Activated gamma-delta T cell (primary cell): ENCODE data around the gene EHD4.
A peak's percentile ranks its signal among the peaks of the same experiment; 100 is the strongest.

ENCODE experiments used
- DNase-seq: peaks from one replicate; lab custom pipeline; 2025; lab: John Stamatoyannopoulos, UW

EHD4 gene

GRCh38 chr15:41994772-41995475 is 22.6 kb upstream of the EHD4 start:
- DNase-seq, result no peak

DNA sequence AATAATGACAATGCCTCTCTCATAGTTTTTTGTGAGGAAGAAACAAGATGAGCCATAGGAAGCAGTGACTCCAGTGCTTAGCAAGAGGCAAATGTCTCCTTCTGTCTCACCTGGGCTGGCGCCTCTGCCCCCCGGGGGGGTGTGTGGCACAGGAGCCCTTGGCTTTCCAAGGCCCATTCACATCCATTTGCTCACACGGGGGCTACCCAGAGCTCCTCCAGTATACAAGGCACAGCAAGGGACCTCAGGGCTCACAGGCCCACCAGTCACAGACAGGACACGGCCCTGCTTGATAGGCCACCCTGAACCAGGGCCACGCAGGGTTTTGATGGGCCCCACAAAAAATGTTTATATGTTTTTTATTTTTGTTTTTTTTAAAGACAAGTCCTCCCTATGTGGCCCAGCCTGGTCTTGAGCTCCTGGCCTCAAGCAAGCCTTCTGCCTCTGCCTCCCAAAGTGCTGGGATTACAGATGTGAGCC is 21.9 kb upstream of the EHD4 start:
- DNase-seq, result no peak

DNA sequence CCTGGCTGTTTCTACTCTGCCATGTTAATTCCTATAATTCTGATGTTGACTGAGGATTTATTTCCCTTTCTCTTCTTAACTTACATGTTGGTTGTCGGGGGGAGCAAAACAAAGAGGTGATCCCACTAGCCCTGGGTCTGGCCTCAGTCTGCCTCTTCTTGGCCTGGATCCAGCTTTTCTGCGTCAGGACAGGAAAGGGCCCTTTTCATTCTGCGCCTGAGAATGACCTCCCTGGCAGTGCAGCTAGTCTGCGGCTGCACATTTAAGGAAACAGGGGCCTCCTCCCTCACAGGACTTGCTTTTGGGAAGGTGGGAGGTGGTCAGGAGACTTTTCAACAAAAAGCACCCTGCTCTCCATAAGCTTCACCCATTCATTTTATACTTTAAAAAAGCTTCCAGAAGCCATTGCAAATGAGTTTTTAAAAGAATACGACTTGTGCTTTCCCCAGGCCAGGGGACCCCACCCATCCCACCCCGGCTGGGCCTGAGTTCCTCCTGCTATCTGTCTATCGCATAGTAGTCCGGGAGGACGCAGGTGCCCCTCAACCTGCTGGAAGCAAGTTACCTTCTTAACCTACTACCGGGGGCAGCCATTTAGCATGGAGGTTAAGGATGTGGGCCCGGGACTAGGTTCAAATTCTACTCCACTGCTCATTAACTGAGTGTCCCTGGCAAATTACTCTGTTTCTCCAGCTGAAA is 21.3 kb upstream of the EHD4 start:
- no peak for DNase-seq

DNA sequence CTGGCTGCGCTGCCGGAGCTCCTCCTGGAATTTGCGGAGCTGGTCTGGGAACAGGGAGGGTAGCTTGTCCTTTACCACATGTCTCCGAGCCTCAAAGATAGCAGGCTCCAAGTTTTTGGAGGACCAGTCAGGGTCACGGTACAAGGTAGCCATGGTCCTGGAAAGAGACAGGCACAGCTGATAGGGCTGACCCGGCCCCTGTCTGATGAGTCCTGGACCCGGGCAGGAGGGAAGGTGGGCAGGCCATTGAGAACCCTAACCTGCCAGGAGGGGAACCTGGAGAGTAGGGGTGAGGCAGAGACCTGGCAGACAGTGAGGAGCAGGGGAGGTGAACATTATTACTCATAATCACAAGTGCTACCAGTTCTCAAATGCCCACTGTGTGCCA is 20.4 kb upstream of the EHD4 start:
- no peak for DNase-seq

DNA sequence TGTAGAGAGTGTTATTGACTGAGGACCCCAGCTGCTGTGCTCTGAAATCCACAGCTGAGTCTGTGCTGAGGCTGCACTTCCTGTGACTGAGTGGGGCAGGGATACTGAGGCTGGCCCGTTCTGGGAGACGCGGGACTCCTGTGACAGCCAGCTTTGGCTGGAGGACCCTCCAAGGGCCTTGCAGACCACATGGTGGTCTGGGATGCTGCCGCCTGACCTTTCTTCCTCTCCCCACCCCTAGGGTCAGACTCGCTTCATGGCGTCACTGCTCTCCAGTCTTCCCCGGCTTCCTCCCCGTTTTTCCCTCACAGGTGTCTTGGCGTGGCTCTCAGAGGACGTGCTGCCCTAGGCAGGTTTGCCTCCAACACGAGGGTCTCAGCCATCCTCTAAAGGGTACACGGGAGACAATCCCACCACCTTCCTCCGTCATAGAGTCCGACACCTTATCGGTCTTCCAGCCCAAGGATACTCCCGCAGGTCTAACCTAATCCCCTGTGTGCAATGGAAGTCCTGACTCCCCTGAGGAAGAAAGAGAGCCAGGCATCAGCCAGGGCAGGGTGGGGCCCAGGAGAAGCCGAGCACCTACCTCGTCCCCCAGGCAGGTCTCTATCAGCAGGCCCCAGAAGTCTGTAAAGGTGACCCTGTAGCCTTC is 19.9 kb upstream of the EHD4 start:
- no peak for DNase-seq

- no peak for DNase-seq
Observed at GRCh38 chr15:41990691-41991090, 18.3 kb upstream of the EHD4 start.

GRCh38 chr15:41990243-41990605 is 17.9 kb upstream of the EHD4 start:
- no peak for DNase-seq

GRCh38 chr15:41989573-41990242 is 17.4 kb upstream of the EHD4 start:
- DNase-seq, result peak; percentile 26

GRCh38 chr15:41988896-41989572 is 16.7 kb upstream of the EHD4 start:
- no peak for DNase-seq

GRCh38 chr15:41987925-41988275 is 15.5 kb upstream of the EHD4 start:
- no peak for DNase-seq

GRCh38 chr15:41987246-41987924 is 15.0 kb upstream of the EHD4 start:
- DNase-seq, result no peak

GRCh38 chr15:41985236-41986160 is 13.1 kb upstream of the EHD4 start:
- DNase-seq, result no peak

DNA sequence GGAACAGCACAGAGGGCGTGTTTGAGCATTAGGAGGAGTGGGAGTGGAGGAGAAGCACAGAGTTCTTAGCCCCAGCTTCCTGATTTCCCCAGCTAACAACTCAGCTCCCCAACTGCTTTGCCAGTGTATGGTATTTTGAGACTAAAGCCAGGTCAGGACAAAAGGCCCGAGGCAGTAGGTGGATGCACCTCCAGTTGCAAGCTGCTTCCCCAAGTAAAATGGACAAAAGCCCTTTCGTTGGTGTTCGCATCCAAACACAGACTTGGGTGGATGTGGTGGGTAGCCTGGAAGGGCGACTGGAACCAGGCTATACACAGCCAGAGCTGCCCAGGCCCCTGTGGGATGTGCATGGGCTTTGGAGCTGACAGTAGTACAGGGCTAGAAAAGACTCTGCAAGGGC is 12.3 kb upstream of the EHD4 start:
- DNase-seq, result no peak

- DNase-seq, result no peak
Observed at GRCh38 chr15:41983621-41984571, 11.5 kb upstream of the EHD4 start.

GRCh38 chr15:41983221-41983620 is 10.9 kb upstream of the EHD4 start:
- no peak for DNase-seq

- no peak for DNase-seq
Observed at GRCh38 chr15:41982133-41982930, 10.0 kb upstream of the EHD4 start.

GRCh38 chr15:41981371-41982132 is 9.2 kb upstream of the EHD4 start:
- DNase-seq, result no peak
